CD4-positive, alpha-beta T cell treated with Interferon alpha-2 for 1 hour (primary cell): ENCODE measurements around the gene WASF1.

Experiments
- DNase-seq, 2 donors: peaks; one replicate each; pipeline ENCODE4 v3.0.0-alpha.2; 2020 to 2022

Gene WASF1

GRCh38 chr6:110179406-110180227 is at the start of gene WASF1:
Gene WASF1 (minus strand): TSS chr6:110179670. CDS start chr6:110127601, 52,069 bp downstream.
- DNase-seq, result peak; percentile 92 to 93

DNA sequence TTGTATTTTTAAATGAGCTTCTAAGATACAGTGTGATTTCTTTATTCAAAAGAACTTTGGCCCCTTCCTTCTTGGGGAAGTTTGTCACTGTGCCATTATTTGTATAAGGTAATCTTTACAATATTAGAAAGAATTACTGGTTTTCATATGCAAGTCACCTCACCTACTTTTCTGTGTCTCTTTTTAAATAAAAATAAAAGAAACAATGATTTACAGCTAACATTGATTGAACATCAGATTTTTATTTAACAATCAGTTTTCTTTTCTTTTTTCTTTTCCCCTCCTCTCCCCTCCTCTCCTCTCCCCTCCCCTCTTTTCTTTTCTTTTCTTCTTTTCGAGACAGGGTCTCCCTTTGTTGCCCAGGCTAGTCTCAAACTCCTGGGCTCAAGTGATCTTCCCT is 46.8 kb upstream of the WASF1 start:
- DNase-seq, result no peak

- no peak for DNase-seq
Observed at GRCh38 chr6:110221738-110222137, 42.3 kb upstream of the WASF1 start.

DNA sequence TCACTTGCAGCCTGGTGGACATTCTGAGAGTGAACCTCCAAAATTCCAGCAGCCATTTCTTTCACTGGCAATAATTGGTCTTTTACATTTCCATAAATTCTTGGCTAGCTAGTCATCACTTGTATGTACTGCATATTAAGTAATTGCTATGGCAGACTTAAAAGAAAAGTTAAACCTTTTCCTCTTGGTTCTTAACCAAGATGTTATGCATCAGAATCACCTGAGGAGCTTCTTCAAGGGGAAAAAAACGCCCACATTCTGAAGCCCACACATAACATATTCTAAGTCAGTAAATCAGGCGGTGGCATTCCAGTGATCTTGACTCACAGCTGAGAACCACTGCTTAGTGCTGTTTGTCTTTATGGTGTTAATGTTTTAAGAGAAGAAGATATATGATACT is 37.8 kb upstream of the WASF1 start:
- DNase-seq, result no peak

- DNase-seq, result no peak
Observed at GRCh38 chr6:110216140-110216539, 36.7 kb upstream of the WASF1 start.

DNA sequence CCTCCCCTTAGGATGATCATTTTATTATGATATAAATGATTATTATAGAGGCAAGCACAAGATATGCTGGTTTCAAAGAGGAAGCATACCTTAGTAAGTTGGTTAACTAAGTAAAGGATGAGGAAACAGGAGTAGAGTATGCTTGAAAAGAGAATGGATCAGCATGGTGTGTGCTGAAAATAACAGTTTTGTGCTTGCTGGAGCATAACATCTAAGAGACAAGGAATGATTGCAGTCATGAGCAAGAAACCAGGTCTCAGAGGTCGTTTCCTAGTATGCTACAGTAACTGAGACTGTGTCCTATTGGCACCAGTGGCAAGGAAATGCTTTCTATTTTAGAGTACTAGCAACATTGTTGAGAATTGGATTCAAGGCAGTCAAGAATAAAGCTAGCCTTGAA is 34.9 kb upstream of the WASF1 start:
- DNase-seq, result no peak

- DNase-seq, result no peak
Observed at GRCh38 chr6:110211753-110212152, 32.3 kb upstream of the WASF1 start.

DNA sequence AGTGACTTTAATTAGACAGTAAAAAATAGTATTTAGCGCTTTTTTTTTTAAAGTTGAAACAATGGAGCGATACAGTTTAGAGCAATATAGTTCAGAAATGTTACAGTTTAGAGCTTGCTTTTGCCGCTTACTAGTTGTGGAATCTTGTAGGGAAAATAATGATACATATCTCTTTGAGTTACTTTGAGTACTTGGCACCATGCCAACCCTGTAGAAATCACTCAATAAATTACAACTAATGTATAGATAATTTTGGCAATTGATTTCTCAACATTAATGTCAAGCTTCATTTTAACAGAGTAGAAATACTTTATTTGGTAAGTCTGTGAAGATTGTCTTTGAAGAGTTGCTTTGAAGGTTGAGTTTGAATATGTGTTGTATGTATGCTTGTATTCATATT is 28.2 kb upstream of the WASF1 start:
- no peak for DNase-seq

DNA sequence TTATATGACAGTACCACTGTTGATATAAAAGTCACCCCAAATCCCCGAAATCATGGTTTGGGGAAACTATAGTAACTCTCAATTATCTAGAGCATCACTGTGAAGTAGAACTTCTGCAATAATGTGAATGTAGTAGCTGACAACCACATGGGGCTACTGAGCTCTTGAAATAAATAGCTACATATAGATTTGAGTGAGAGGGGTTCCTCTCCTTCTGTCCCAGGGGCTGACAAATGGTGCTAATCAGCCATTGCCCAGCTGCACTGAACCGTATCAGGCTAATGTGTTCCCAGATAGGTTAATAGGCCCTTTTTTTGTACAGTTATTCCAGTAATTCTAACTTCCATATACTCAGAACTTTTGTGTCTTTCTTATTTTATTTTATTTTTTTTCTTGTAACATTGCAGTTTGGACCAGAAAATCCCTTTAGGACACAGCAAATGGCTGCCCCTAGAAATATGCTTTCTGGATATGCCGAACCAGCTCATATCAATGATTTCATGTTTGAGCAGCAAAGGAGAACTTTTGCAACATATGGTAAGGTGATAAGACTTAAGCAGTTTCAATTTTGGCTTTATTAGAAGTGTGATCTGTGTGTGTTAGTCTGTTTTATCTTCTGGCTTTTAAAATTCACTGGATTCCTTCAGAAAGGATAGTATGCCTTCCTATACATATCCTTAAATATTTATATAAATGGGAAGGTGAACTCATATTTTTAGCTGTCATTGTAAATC is 21.8 kb upstream of the WASF1 start:
- no peak for DNase-seq

DNA sequence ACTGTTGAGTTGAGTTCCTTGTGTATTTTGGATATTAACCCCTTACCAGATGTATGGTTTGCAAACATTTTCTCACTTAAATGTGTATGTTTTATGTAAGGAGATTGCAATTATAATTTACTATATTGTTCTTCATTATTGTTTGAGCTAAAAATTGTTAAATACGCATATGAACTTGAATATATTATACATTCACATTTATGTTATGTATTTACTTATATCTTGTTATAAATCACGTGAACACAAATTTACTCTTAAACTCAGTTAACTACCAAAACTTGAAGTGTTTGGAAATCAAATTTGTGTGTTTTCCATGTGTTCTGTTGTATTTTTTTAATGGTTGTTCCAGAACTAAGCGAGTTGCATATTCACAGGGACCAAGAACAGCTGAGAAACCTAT is 19.1 kb upstream of the WASF1 start:
- DNase-seq, result no peak

GRCh38 chr6:110196874-110197273 is 17.4 kb upstream of the WASF1 start:
- no peak for DNase-seq

DNA sequence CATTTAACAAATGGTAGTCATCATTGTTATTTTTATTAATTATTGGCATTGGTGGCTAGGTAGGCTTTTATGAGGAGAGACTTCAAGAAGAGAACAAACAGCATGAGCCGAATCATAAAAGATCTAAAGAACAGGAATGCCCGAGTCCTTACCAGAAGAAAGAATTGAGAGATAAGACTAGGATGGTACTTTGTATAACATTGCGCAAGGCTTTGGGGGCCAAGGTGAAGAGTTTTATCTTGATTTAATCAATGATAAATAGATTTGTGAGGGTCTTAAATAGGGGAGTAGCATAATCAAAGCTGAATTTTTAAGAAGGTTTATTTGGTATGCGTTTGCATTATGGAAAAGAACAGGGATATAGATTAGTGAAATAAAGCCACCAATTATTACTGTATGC is 16.2 kb upstream of the WASF1 start:
- no peak for DNase-seq

- no peak for DNase-seq
Observed at GRCh38 chr6:110191477-110191876, 12.0 kb upstream of the WASF1 start.

- DNase-seq, result no peak
Observed at GRCh38 chr6:110190726-110191125, 11.3 kb upstream of the WASF1 start.

GRCh38 chr6:110188791-110189190 is 9.3 kb upstream of the WASF1 start:
- DNase-seq, result no peak

- peak in 1 of 2 donors; percentile 2 for DNase-seq
Observed at GRCh38 chr6:110185879-110186278, 6.4 kb upstream of the WASF1 start.

DNA sequence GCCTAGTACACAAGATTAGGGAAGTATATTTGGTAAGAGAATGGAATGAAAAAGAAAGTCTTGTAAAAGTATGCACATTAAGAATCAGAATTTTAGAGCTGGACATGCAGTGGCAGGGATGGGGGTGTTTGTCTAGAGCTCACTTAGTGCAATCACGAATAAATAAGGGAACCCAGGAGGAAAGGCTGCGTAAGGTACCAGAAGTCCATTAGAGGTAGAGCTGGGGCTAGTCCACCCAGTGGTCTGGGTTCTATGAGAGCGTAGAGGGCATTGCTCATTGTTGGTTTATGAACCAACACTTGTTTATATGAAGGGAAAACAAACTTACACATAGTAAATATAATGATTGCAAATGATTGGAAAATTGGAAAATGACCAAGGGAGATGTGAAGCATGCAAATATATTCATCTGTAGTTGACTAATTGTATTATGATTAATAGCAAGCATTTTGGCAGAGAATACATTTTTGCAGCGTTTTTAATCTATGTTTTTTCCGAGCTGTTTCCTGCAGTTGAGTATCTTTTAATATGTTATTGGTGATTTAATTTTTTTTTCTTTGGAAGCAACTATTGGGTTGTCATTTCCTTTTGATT is 3.9 kb upstream of the WASF1 start:
- DNase-seq, result no peak

- peak; percentile 2 to 7 for DNase-seq
Observed at GRCh38 chr6:110181131-110182030, 1.9 kb upstream of the WASF1 start.

GRCh38 chr6:110180228-110181008 is 948 bp upstream of the WASF1 start, which contains the start of gene CDC40:
Gene CDC40 (plus strand): TSS chr6:110180427. CDS start chr6:110180445, 18 bp downstream.
- peak in 1 of 2 donors; percentile 46 for DNase-seq

DNA sequence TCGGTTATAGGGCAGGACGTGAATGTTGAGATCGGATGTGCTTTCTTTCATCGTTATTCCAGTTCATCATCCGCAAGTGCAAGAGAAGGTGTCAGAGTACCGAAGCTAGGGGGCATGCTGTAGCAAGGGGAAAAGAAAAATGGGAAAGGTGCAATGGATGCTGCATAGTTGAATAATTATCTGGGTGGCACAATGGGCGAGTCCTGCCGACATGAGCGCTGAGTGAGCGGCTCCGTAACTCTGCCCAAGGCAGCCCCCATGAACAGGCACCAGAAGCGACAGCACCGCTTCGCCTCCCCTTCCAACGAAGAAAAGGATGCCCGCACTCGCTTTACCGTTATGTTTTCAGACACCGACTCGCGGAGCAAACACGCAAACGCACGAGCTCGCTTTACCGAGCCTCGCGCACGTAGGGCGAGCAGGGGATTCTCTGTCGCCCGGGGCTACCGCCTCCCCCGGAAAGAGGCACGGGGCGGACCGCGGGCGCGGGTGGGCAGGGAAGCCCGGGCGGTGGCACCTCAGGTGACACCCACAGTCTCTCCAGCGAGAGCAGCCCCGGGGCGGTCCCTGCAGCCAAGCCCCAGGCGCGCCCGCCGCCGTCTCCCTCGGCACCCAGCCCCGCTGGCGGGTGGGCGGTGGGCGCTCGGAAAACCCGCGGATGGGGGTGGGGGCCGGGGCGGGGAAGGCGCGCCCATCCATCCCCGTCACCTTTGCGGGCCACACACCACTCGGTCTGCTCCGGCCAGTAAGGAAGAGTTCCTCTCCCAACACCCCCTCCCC is 654 bp downstream of the WASF1 start:
- DNase-seq, result peak; percentile 62 to 80
